ENCODE results near the gene SLC1A7. TPM values are rescaled to one million over a fixed set of nuclear protein-coding genes. Genes with fewer than 3 reads are reported as not detected.

SLC1A7 gene
- total and polyA plus RNA-seq, 2 of the 13 experiments (the other 11 are each of a cell fraction or from before 2014, with no cell fraction given), result 0.04 to 2.0 TPM

GRCh38 chr1:53160924-53161378 is 18.5 kb upstream of the SLC1A7 start (continued):
- TF ChIP-seq ZNF335 (CRISPR knock-in tag; IDR thresholded peaks at IDR 0.05) (peak; percentile 61; the same call in 1 of the 2 replicates), KLF12 (CRISPR knock-in tag; IDR thresholded peaks at IDR 0.05; ENCODE audit: borderline replicate concordance) (peak; percentile 72; the same call in 1 of the 2 replicates), ATF1 (CRISPR knock-in tag; IDR thresholded peaks at IDR 0.05) (peak; percentile 68; the same call in 1 of the 2 replicates), CHCHD3 (CRISPR knock-in tag; IDR thresholded peaks at IDR 0.05) (no peak), ZNF563 (CRISPR knock-in tag; IDR thresholded peaks at IDR 0.05) (no peak), BRF2 (CRISPR knock-in tag; IDR thresholded peaks at IDR 0.05) (no peak), SMAD1 (CRISPR knock-in tag; IDR thresholded peaks at IDR 0.05; ENCODE audit: borderline replicate concordance, low read depth) (peak; percentile 73; the same call in 1 of the 2 replicates), ZNF296 (CRISPR knock-in tag; conservative IDR thresholded peaks at IDR 0.05) (no peak), ZNF225 (CRISPR knock-in tag; IDR thresholded peaks at IDR 0.05) (no peak), SNAPC5 (CRISPR knock-in tag; IDR thresholded peaks at IDR 0.05; ENCODE audit: borderline replicate concordance) (no peak), MXD4 (CRISPR knock-in tag; IDR thresholded peaks at IDR 0.05) (peak; percentile 80; the same call in 1 of the 2 replicates), JARID2 (CRISPR knock-in tag; IDR thresholded peaks at IDR 0.05; ENCODE audit: insufficient replicate concordance) (no peak), ZBTB8A (CRISPR knock-in tag; IDR thresholded peaks at IDR 0.05; ENCODE audit: borderline replicate concordance, low read depth) (no peak), ELF3 (CRISPR knock-in tag; IDR thresholded peaks at IDR 0.05) (peak; percentile 75), IKZF1 (IDR thresholded peaks at IDR 0.05) (no peak), EED (CRISPR knock-in tag; IDR thresholded peaks at IDR 0.05) (0 out of 2 replicates have a peak, but pooled peaks have one; percentile 29), NFRKB (IDR thresholded peaks at IDR 0.05) (no peak), PAWR (CRISPR knock-in tag; IDR thresholded peaks at IDR 0.05; ENCODE audit: borderline replicate concordance) (no peak), HDAC2 (CRISPR knock-in tag; IDR thresholded peaks at IDR 0.05) (peak; percentile 98), FOSL1 (CRISPR knock-in tag; IDR thresholded peaks at IDR 0.05; ENCODE audit: borderline replicate concordance) (no peak), HNRNPLL (IDR thresholded peaks at IDR 0.05; ENCODE audit: low read depth, low read length, poor library complexity, severe bottlenecking) (no peak), FOXK1 (CRISPR knock-in tag; IDR thresholded peaks at IDR 0.05; ENCODE audit: borderline replicate concordance, low read depth) (peak; percentile 87), CHD2 (IDR thresholded peaks at IDR 0.05; ENCODE audit: low read depth, low read length) (no peak), CC2D1A (CRISPR knock-in tag; IDR thresholded peaks at IDR 0.05) (no peak), HHEX (CRISPR knock-in tag; IDR thresholded peaks at IDR 0.05) (no peak; the same call in 1 of the 2 replicates), ZFP36 (IDR thresholded peaks at IDR 0.05; ENCODE audit: borderline replicate concordance, low read depth, low read length, partially characterized antibody) (no peak), RELA (CRISPR knock-in tag; IDR thresholded peaks at IDR 0.05) (no peak), KDM5B (CRISPR knock-in tag; IDR thresholded peaks at IDR 0.05; ENCODE audit: borderline replicate concordance) (peak; percentile 89; the same call in 1 of the 2 replicates), ZNF501 (CRISPR knock-in tag; IDR thresholded peaks at IDR 0.05) (peak; percentile 87)
- TF ChIP-seq, protein P1, sequence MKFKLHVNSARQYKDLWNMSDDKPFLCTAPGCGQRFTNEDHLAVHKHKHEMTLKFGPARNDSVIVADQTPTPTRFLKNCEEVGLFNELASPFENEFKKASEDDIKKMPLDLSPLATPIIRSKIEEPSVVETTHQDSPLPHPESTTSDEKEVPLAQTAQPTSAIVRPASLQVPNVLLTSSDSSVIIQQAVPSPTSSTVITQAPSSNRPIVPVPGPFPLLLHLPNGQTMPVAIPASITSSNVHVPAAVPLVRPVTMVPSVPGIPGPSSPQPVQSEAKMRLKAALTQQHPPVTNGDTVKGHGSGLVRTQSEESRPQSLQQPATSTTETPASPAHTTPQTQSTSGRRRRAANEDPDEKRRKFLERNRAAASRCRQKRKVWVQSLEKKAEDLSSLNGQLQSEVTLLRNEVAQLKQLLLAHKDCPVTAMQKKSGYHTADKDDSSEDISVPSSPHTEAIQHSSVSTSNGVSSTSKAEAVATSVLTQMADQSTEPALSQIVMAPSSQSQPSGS (CRISPR knock-in tag; IDR thresholded peaks at IDR 0.05), result peak; percentile 93
- TF ChIP-seq, protein P2, sequence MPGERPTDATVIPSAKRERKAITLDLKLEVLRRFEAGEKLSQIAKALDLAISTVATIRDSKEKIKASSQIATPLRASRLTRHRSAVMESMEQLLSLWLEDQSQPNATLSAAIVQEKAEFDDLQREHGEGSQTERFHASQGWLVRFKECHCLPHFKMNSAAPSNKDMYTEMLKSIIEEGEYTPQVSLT (CRISPR knock-in tag; IDR thresholded peaks at IDR 0.05; ENCODE audit: borderline replicate concordance, low read depth), result no peak

All from HepG2 (cell line).